B cell (primary cell): ENCODE measurements around the gene PSMD6.

Experiments
- CTCF ChIP-seq: fragments of 200-600 bp; IDR thresholded peaks from one replicate; pipeline ENCODE4 v1.8.0; 2022; ENCODE audit warnings: antibody characterized with exemption, mild to moderate bottlenecking
- EZH2 ChIP-seq: IDR thresholded peaks from 2 replicates; pipeline ENCODE4 v1.6.1; 2012; ENCODE audit warnings: borderline replicate concordance, low read depth, mild to moderate bottlenecking, moderate library complexity, low read length; ENCODE audit not compliant: insufficient read depth, poor library complexity, severe bottlenecking

- TF ChIP-seq EZH2 (no peak), CTCF (no peak)
Measured at GRCh38 chr3:63972987-63973386, 50.3 kb downstream of the PSMD6 start.
